ENCODE results near the gene HADHA.
"Not testable (repeated sequence)": the region's sequence is repeated elsewhere in the genome, so short reads cannot be mapped to it uniquely, and the experiment has no call there.

HADHA gene

GRCh38 chr2:26244309-26245230 is at the start of gene HADHA, which contains the start of gene HADHB:
HADHA (minus strand) TSS chr2:26244632; CDS start chr2:26244596, 36 bp downstream.
HADHB (plus strand) TSS chr2:26244939; CDS start chr2:26254255, 9,316 bp downstream.
- DNase-seq (ENCODE audit: low read depth in 4 of 4, low spot score in 1 of 4) = peak; percentile 55 to 81 (median 69)

- DNase-seq (ENCODE audit: low read depth in 4 of 4, low spot score in 1 of 4) = no peak
Measured at GRCh38 chr2:26292646-26293045, 48.2 kb upstream of the HADHA start.

- DNase-seq (ENCODE audit: low read depth in 4 of 4, low spot score in 1 of 4) = no peak
Measured at GRCh38 chr2:26290001-26290400, 45.6 kb upstream of the HADHA start.

- no peak for DNase-seq (ENCODE audit: low read depth in 4 of 4, low spot score in 1 of 4)
Measured at GRCh38 chr2:26285931-26286330, 41.5 kb upstream of the HADHA start.

- DNase-seq (ENCODE audit: low read depth in 4 of 4, low spot score in 1 of 4) = no peak
Measured at GRCh38 chr2:26284132-26284531, 39.7 kb upstream of the HADHA start.

- no peak for DNase-seq (ENCODE audit: low read depth in 4 of 4, low spot score in 1 of 4)
Measured at GRCh38 chr2:26283606-26284005, 39.2 kb upstream of the HADHA start.

- DNase-seq (ENCODE audit: low read depth in 4 of 4, low spot score in 1 of 4) = no peak
Measured at GRCh38 chr2:26281226-26281625, 36.8 kb upstream of the HADHA start.

GRCh38 chr2:26279886-26280285 is 35.5 kb upstream of the HADHA start:
- DNase-seq (ENCODE audit: low read depth in 4 of 4, low spot score in 1 of 4) = no peak

- DNase-seq (ENCODE audit: low read depth in 4 of 4, low spot score in 1 of 4) = no peak
Measured at GRCh38 chr2:26276484-26277227, 32.2 kb upstream of the HADHA start.

GRCh38 chr2:26274058-26274613 is 29.7 kb upstream of the HADHA start:
- no peak for DNase-seq (ENCODE audit: low read depth in 4 of 4, low spot score in 1 of 4)

- no peak for DNase-seq (ENCODE audit: low read depth in 4 of 4, low spot score in 1 of 4)
Measured at GRCh38 chr2:26273501-26273900, 29.1 kb upstream of the HADHA start.

- DNase-seq (ENCODE audit: low read depth in 4 of 4, low spot score in 1 of 4) = no peak
Measured at GRCh38 chr2:26270373-26270772, 25.9 kb upstream of the HADHA start.

- DNase-seq (ENCODE audit: low read depth in 4 of 4, low spot score in 1 of 4) = no peak
Measured at GRCh38 chr2:26269571-26270158, 25.2 kb upstream of the HADHA start.

GRCh38 chr2:26268670-26269385 is 24.4 kb upstream of the HADHA start:
- DNase-seq (ENCODE audit: low read depth in 4 of 4, low spot score in 1 of 4) = not testable (repeated sequence)

GRCh38 chr2:26268213-26268612 is 23.8 kb upstream of the HADHA start:
- no peak for DNase-seq (ENCODE audit: low read depth in 4 of 4, low spot score in 1 of 4)

- DNase-seq (ENCODE audit: low read depth in 4 of 4, low spot score in 1 of 4) = not testable (repeated sequence)
Measured at GRCh38 chr2:26258836-26259235, 14.4 kb upstream of the HADHA start.

- no peak for DNase-seq (ENCODE audit: low read depth in 4 of 4, low spot score in 1 of 4)
Measured at GRCh38 chr2:26255759-26256384, 11.4 kb upstream of the HADHA start.

- no peak for DNase-seq (ENCODE audit: low read depth in 4 of 4, low spot score in 1 of 4)
Measured at GRCh38 chr2:26251893-26252292, 7.5 kb upstream of the HADHA start.

GRCh38 chr2:26249625-26250024 is 5.2 kb upstream of the HADHA start:
- DNase-seq (ENCODE audit: low read depth in 4 of 4, low spot score in 1 of 4) = no peak

- no peak for DNase-seq (ENCODE audit: low read depth in 4 of 4, low spot score in 1 of 4)
Measured at GRCh38 chr2:26246818-26247217, 2.4 kb upstream of the HADHA start.

All from stimulated activated CD4-positive, alpha-beta T cell treated with anti-CD3 and anti-CD28 coated beads, Interleukin-1b, Interleukin-23, amount 100 ng/mL, for 24 hours (primary cell).